ENCODE results near the gene CDPF1.

DNA sequence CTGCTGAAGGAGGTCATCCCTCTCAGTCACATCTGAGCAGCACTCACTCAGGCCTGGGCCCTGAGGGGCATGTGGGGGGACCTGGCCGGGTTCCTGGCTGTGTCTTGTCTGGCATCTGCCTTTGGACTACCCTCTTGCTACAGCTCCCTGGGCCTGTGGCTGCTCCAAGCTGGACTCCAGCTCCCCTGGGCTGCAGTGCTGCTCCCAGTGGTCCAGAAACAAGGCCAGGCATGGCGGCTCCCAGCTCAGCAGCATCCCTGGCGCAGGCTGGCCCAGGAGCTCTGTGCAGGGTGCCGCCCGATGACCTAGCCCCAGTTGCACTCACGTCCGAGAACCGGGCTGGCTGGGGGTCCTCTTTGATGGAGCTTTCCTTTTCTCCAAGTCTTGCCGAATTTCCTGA lies 5.3 kb downstream of the CDPF1 start:
- TF ChIP-seq EZH2 (IDR thresholded peaks at IDR 0.05; ENCODE audit: insufficient read depth, low read length), result no peak
- TF ChIP-seq, protein P1, sequence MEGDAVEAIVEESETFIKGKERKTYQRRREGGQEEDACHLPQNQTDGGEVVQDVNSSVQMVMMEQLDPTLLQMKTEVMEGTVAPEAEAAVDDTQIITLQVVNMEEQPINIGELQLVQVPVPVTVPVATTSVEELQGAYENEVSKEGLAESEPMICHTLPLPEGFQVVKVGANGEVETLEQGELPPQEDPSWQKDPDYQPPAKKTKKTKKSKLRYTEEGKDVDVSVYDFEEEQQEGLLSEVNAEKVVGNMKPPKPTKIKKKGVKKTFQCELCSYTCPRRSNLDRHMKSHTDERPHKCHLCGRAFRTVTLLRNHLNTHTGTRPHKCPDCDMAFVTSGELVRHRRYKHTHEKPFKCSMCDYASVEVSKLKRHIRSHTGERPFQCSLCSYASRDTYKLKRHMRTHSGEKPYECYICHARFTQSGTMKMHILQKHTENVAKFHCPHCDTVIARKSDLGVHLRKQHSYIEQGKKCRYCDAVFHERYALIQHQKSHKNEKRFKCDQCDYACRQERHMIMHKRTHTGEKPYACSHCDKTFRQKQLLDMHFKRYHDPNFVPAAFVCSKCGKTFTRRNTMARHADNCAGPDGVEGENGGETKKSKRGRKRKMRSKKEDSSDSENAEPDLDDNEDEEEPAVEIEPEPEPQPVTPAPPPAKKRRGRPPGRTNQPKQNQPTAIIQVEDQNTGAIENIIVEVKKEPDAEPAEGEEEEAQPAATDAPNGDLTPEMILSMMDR (IDR thresholded peaks at IDR 0.05; ENCODE audit: insufficient read depth, low read depth, low read length), result no peak
